ENCODE data around the gene RAB27B. TPM values are rescaled to one million over a fixed set of nuclear protein-coding genes. Genes with fewer than 3 reads are reported as not detected.
"Not testable (repeated sequence)": the region's sequence is repeated elsewhere in the genome, so short reads cannot be mapped to it uniquely, and the experiment has no call there.

RAB27B gene
- total RNA-seq, 4 donors from 2014 or later, result 0.34 to 2.5 (median 1.0) TPM

- H3K4me3 ChIP-seq, result no peak overlapping the region
- WGBS, result 90% methylated on average over 3 of the region's 3 CpGs
- no peaks in the 10 kb centered on the region for H3K9me3 ChIP-seq
- H3K4me1 ChIP-seq, result no peaks in the 10 kb centered on the region
- H3K27me3 ChIP-seq, result no peaks in the 10 kb centered on the region
- intact Hi-C loops (cut with DNase I), result no loop called here
- no peak overlapping the region for H3K27ac ChIP-seq (replicated peaks in 1 of 4)
- no peak for DNase-seq (ENCODE audit: extremely low spot score)
- no peak for TF ChIP-seq CTCF (IDR thresholded peaks at IDR 0.05)
- TF ChIP-seq POLR2A (IDR thresholded peaks at IDR 0.05; ENCODE audit: low read depth), result no peak
- no peak for TF ChIP-seq EP300 (IDR thresholded peaks at IDR 0.05)
- TF ChIP-seq POLR2AphosphoS5 (IDR thresholded peaks at IDR 0.05), result no peak
- H3K36me3 ChIP-seq, result no peaks in the 10 kb centered on the region
These were observed 22.3 kb downstream of the RAB27B start for GRCh38 chr18:54850598-54850997.

- H3K27me3 ChIP-seq, result no peaks in the 10 kb centered on the region
- WGBS, result 67% methylated on average over 6 of the region's 6 CpGs
- no peaks in the 10 kb centered on the region for H3K4me1 ChIP-seq
These were observed 24.8 kb downstream of the RAB27B start for GRCh38 chr18:54852780-54853675.

GRCh38 chr18:54855050-54855449 lies 26.8 kb downstream of the RAB27B start:
- H3K4me3 ChIP-seq; H3K9me3 ChIP-seq; H3K4me1 ChIP-seq; H3K27me3 ChIP-seq; intact Hi-C loops (cut with DNase I); H3K36me3 ChIP-seq; DNase-seq (ENCODE audit: extremely low spot score); H3K27ac ChIP-seq (replicated peaks in 1 of 4): not testable (repeated sequence)
- 81% methylated on average over 3 of the region's 3 CpGs for WGBS

More at GRCh38 chr18:54852780-54853675, 24.8 kb downstream of the RAB27B start:
- Histone ChIP-seq H3K36me3 (no peaks in the 10 kb centered on the region), H3K4me3 (no peak overlapping the region), H3K27ac (replicated peaks in 1 of 4) (no peak overlapping the region), H3K9me3 (no peaks in the 10 kb centered on the region)
- TF ChIP-seq CTCF (IDR thresholded peaks at IDR 0.05), result no peak
- TF ChIP-seq POLR2AphosphoS5 (IDR thresholded peaks at IDR 0.05), result no peak
- TF ChIP-seq EP300 (IDR thresholded peaks at IDR 0.05), result no peak
- TF ChIP-seq POLR2A (IDR thresholded peaks at IDR 0.05; ENCODE audit: low read depth), result no peak
- intact Hi-C loops (cut with DNase I), result no loop called here
- no peak for DNase-seq (ENCODE audit: extremely low spot score)

GRCh38 chr18:54856105-54856646 lies 27.9 kb downstream of the RAB27B start:
- intact Hi-C loops (cut with DNase I), result no loop called here
- no peak for DNase-seq (ENCODE audit: extremely low spot score)
- TF ChIP-seq POLR2A (IDR thresholded peaks at IDR 0.05; ENCODE audit: low read depth) (no peak), EP300 (IDR thresholded peaks at IDR 0.05) (no peak), POLR2AphosphoS5 (IDR thresholded peaks at IDR 0.05) (no peak), CTCF (IDR thresholded peaks at IDR 0.05) (no peak)
- H3K4me1 ChIP-seq, result no peaks in the 10 kb centered on the region
- H3K27ac ChIP-seq (replicated peaks in 1 of 4), result no peak overlapping the region
- no peaks in the 10 kb centered on the region for H3K36me3 ChIP-seq
- no peaks in the 10 kb centered on the region for H3K9me3 ChIP-seq
- no peaks in the 10 kb centered on the region for H3K27me3 ChIP-seq
- 66% methylated on average over 2 of the region's 2 CpGs for WGBS
- no peak overlapping the region for H3K4me3 ChIP-seq

GRCh38 chr18:54857499-54857898 lies 29.2 kb downstream of the RAB27B start:
- H3K27me3 ChIP-seq, result no peaks in the 10 kb centered on the region
- intact Hi-C loops (cut with DNase I), result no loop called here
- no peak for DNase-seq (ENCODE audit: extremely low spot score)
- H3K27ac ChIP-seq (replicated peaks in 1 of 4), result no peak overlapping the region
- no peaks in the 10 kb centered on the region for H3K9me3 ChIP-seq
- 91% methylated on average over 3 of the region's 3 CpGs for WGBS
- TF ChIP-seq POLR2A (IDR thresholded peaks at IDR 0.05; ENCODE audit: low read depth) (no peak), POLR2AphosphoS5 (IDR thresholded peaks at IDR 0.05) (no peak), EP300 (IDR thresholded peaks at IDR 0.05) (no peak), CTCF (IDR thresholded peaks at IDR 0.05) (no peak)
- no peaks in the 10 kb centered on the region for H3K36me3 ChIP-seq
- no peaks in the 10 kb centered on the region for H3K4me1 ChIP-seq
- H3K4me3 ChIP-seq, result no peak overlapping the region
